ENCODE measurements around the gene RPL36AL. TPM values are rescaled to one million over a fixed set of nuclear protein-coding genes. Genes with fewer than 3 reads are reported as not detected.

Gene RPL36AL
- total RNA-seq, 1 experiment from 2014 or later: 207 TPM

DNA sequence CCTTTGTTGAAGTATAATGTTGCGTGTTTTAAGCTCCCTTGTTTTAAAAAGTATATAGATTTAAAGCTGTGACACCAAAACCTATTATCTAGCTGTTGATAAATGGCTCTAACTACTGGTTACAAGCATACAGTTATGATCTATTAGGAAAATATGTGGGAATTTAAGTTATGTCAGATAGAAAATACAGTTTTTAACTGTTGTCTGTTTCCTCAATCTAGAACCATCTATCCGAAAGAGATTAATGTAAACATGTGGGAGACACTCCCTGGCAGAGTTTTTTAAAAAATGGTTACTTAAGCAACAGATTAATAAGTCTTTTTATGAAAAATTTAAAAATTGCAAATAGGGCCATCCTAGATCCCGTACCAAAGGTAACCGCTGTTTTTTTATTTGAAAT, 8.2 kb downstream of the RPL36AL start:
- Mint-ChIP-seq H3K4me3 (no peak overlapping the region), H3K4me1 (peaks cover 3 to 6% of the 10 kb centered on the region in 2 experiments; a peak in 2 of 4 replicates), H3K27me3 (ENCODE audit: low read depth) (no peaks in the 10 kb centered on the region), H3K36me3 (ENCODE audit: insufficient read depth in 1 of 3, low read depth in 3 of 3) (peaks cover 6 to 41% (median 26%) of the 10 kb centered on the region in 3 experiments; a peak in 6 of 7 replicates), H3K27ac (no peak overlapping the region; a peak in 2 of 7 replicates), H3K9me3 (no peaks in the 10 kb centered on the region)
- Histone ChIP-seq H2BK5ac (ENCODE audit: insufficient read length, low read length) (no peak overlapping the region), H3K79me2 (ENCODE audit: insufficient read depth, low read length) (no peaks in the 10 kb centered on the region), H3K4me1 (ENCODE audit: insufficient read depth, low read length) (no peaks in the 10 kb centered on the region), H4K8ac (replicated peaks; ENCODE audit: insufficient read length, low read depth, low read length) (no peak overlapping the region), H2BK20ac (ENCODE audit: low read depth, low read length, poor library complexity, severe bottlenecking) (no peak overlapping the region), H4K20me1 (ENCODE audit: control insufficient read depth, insufficient read depth, insufficient read length) (no peaks in the 10 kb centered on the region), H3K27me3 (ENCODE audit: insufficient read depth, low read length) (no peaks in the 10 kb centered on the region), H2BK15ac (ENCODE audit: low read depth, low read length) (no peak overlapping the region), H3K23ac (ENCODE audit: insufficient read length, low read depth, low read length) (no peak overlapping the region), H3K4ac (ENCODE audit: low read depth, low read length) (no peak overlapping the region), H2AFZ (ENCODE audit: low read length) (no peak overlapping the region), H3K18ac (ENCODE audit: insufficient read length, low read depth, low read length) (no peak overlapping the region), H3K56ac (ENCODE audit: insufficient read length, low read depth, low read length) (no peak overlapping the region), H2BK12ac (ENCODE audit: insufficient read length, low read depth, low read length) (no peak overlapping the region), H3K4me2 (ENCODE audit: insufficient read depth, insufficient read length, low read length) (no peak overlapping the region), H3K9me3 (ENCODE audit: control insufficient read depth, low read depth, low read length) (no peaks in the 10 kb centered on the region), H3K14ac (ENCODE audit: insufficient read depth, low read length) (no peak overlapping the region), H3T11ph (ENCODE audit: low read length) (no peak overlapping the region), H2BK120ac (ENCODE audit: low read depth, low read length, poor library complexity, severe bottlenecking) (no peak overlapping the region), H3K9ac (ENCODE audit: extremely low read depth, insufficient read length, low read length) (no peak overlapping the region), H2AK5ac (ENCODE audit: insufficient read length, low read length) (no peak overlapping the region), H4K5ac (ENCODE audit: insufficient read length, low read depth, low read length) (no peak overlapping the region), H3K79me1 (ENCODE audit: insufficient read depth, low read depth, low read length, poor library complexity, severe bottlenecking) (no peaks in the 10 kb centered on the region), H3K23me2 (ENCODE audit: insufficient read length, low read depth, low read length, poor library complexity, severe bottlenecking) (no peaks in the 10 kb centered on the region), H4K91ac (ENCODE audit: insufficient read length, low read depth, low read length) (no peak overlapping the region), H3K27ac (ENCODE audit: insufficient read length, low read depth, low read length) (no peak overlapping the region)
- WGBS (ENCODE audit: extremely low coverage, insufficient read length, low lambda C conversion rate): no CpG with 5 or more reads among the region's 4 CpGs
- TF ChIP-seq, protein P1, sequence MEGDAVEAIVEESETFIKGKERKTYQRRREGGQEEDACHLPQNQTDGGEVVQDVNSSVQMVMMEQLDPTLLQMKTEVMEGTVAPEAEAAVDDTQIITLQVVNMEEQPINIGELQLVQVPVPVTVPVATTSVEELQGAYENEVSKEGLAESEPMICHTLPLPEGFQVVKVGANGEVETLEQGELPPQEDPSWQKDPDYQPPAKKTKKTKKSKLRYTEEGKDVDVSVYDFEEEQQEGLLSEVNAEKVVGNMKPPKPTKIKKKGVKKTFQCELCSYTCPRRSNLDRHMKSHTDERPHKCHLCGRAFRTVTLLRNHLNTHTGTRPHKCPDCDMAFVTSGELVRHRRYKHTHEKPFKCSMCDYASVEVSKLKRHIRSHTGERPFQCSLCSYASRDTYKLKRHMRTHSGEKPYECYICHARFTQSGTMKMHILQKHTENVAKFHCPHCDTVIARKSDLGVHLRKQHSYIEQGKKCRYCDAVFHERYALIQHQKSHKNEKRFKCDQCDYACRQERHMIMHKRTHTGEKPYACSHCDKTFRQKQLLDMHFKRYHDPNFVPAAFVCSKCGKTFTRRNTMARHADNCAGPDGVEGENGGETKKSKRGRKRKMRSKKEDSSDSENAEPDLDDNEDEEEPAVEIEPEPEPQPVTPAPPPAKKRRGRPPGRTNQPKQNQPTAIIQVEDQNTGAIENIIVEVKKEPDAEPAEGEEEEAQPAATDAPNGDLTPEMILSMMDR (conservative IDR thresholded peaks at IDR 0.05): no peak
- no peak for DNase-seq
